ENCODE results near the gene NCAPD2.

GRCh38 chr12:6476489-6476888, 17.4 kb upstream of the NCAPD2 start:
- TF ChIP-seq CTCF (IDR thresholded peaks at IDR 0.05; ENCODE audit: insufficient read depth, low read length, poor library complexity, severe bottlenecking): no peak
- TF ChIP-seq EZH2phosphoT487 (conservative IDR thresholded peaks at IDR 0.05; ENCODE audit: low read length): no peak
